ENCODE measurements around the gene EFCAB7.

EFCAB7 gene

DNA sequence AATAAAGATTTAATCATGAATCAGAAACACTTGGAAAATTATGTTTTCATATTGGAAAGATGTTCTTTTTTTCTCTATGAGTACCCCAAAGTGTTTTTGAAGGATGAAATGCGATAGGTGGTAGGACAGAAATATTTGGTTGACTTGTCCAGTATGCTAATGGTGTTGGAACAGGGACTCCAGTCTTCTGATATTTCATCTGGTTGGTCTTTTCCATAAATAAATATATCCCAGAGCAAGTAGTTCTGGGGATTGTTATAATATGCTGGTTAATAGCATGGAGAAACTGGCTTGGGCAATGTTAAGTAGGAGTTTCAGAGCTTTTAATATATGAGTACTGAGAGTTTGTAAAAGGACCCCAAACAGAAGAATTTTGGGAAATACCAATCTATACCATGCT, 78.6 kb downstream of the EFCAB7 start:
- in situ Hi-C loops (cut with MboI; ENCODE audit: low sequenced_read_pairs), result no loop called here

DNA sequence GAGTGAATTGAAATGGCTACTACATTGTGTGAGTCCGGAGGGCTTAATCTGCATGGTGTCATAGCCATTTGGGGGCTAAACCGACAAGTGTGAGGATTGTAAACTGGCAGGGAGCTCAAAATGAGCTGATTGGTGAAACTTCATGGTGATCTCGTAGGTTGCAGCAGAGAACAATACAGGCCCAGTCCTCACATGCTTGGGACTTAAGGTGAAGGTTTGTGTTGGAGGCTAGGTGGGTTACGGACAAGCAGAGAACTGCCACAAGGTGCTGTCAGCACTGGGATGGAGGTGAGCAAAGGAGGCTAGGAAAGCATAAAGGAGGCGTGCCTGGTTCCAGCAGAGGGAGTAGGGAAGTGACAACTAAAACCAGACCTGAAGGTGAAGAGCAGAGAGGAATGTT, 79.3 kb downstream of the EFCAB7 start:
- in situ Hi-C loops (cut with MboI; ENCODE audit: low sequenced_read_pairs), result no loop called here

DNA sequence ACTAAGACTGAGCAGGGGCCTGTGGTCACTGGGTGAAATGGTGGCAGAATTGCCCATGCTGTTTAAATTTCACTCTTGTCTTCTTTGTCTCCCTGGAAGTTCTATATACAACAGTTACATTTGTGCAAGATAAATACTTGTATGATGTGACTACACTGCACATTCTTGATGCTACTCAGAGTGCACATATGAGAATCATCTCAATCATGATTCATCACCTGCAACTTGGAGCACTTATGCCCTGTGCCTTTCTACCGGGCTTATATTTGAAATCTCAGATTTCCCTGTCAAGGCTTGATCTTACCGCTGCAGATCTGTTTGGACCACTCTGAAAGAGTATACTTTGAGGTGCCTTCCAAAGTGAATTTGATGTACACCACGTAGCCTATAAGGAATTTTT, 80.5 kb downstream of the EFCAB7 start:
- in situ Hi-C loops (cut with MboI; ENCODE audit: low sequenced_read_pairs), result no loop called here

DNA sequence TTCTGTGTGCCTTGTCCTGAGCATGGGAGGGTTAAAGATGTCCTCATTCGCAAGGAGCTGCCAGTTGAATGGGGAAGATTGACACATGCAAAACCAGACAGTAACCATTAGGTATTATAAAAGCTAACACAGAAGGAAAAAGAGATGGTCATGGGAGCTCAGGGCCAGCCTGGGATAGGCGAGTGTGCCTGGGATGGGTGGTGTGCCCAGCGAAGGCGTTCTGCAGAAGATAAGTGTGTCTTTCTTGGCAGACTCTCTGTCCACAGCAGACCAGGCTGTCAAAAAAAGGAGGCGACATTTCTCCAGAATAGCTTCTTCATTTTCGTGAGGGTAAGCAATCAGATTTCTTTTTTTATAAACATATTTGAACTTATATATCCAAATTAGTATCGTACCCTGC, 84.0 kb downstream of the EFCAB7 start:
- in situ Hi-C loops (cut with MboI; ENCODE audit: low sequenced_read_pairs), result no loop called here

DNA sequence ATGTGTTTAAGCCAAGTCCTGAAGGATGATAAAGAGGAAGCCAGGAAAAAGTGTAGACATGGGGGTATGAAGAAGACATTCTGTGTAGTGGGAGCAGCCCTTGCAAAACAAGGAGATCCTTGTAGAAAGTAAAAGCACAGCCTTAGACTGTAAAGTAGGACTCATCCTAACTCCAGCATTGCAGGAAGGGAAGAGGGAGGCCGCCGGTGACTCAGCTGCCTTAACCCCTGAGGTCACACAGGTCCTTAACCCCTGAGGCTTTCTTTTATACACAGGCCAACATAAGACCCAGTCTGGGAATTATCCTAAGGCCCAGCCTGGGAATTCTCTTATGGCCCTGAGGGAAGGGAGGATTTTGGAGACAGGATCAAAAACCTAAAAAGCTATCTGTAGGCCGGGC, 87.9 kb downstream of the EFCAB7 start:
- in situ Hi-C loops (cut with MboI; ENCODE audit: low sequenced_read_pairs), result no loop called here

DNA sequence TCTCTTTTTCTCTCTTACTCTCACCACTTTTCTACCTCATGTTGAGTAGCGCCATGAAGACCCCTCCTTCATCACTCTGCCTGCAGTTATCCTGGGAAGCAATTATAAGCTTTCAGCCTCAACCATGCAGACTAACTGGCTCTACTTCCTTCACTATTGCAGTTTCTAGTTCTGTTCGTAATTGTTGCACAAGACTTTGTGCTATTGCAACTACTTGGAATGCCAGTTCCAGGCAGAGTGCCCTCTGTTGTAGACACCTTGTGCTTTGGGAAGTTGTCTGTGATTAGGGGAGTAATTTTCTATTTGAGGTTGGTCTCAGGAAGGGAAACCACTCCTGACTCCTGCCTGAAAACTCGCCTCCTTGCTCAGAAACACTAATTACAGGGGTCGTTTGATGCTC, 89.2 kb downstream of the EFCAB7 start:
- in situ Hi-C loops (cut with MboI; ENCODE audit: low sequenced_read_pairs), result no loop called here

DNA sequence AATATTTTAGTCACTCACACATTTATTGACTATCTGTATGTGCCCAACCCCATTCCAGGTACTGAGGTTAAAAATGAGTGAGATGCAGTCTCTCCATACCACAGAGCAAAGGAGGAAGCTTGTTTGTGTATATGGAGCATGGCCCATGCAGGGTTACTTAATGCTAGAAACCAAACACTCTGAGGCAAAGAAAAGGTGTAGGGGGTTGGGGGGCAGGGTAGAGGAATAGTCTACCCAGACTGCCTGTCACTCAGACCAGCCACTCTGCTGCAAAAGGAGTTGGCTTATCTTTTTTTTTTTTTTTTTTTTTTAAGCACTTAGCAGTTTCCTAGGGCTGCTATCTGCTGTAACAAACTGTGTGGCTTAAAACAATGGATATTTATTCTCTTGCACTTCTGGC, 89.6 kb downstream of the EFCAB7 start:
- in situ Hi-C loops (cut with MboI; ENCODE audit: low sequenced_read_pairs), result no loop called here

DNA sequence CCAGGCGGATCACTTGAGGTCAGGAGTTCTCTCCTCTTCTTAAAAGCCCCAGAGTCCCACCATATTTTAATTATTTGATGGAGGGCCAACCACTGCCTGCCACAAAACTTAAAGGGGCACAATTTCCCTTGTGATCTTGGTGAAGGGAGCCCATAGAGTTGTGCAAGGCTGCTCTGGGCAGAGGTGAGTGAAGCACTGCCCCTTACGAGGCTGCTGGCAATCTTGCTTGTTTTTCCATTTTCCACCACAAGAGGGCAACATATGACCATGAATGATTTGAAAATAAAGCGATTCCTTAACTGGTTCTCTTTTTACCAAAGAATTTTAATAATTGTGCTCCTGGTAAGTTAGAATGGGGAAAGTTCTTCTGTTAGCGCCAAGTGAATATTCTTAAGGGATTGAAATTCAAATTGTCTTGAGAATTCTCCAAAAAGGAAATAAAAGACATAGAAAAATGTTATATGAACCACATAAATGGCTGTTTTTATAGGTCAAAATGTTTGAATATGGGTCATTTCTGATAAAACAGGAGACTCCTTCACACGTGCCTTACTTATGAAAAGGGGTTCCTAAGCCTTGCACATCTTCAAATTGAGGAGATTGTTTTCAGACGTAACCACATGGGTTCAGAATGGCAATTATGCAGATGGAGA, 92.6 kb downstream of the EFCAB7 start:
- in situ Hi-C loops (cut with MboI; ENCODE audit: low sequenced_read_pairs), result no loop called here

DNA sequence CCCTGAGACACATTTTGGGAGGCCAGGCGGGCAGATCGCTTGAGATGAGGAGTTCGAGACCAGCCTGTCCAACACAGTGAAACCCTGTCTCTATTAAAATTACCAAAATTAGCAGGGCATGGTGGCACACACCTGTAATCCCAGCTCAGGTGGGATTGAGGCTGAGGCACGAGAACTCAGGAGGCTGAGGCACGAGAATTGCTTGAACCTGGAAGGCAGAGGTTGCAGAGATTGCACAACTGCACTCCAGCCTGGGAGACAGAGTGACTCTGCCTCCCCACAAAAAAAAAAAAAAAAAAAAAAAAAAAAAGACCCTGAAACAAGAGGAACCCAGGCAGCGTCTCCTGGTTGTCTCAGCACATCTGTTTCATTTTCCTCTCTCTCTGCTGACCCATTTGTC, 94.1 kb downstream of the EFCAB7 start:
- in situ Hi-C loops (cut with MboI; ENCODE audit: low sequenced_read_pairs), result no loop called here

DNA sequence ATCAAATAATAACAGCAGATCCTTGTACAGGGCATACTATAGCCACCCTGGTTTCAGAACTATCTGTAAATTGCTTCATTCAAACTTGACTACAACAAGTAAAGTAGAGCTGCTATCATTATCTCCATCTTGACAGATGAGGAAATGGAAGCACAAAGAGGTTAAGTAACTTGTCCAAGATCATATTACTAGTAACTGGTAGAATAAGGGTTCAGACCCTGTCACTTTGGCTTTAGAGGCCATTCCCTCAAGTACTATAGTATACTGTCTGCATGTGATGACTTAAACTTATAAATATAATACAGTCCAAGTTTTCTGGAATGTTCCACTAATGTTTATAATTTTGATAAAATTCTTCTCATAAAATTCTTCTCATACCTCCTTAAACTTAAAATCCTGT, 94.7 kb downstream of the EFCAB7 start:
- in situ Hi-C loops (cut with MboI; ENCODE audit: low sequenced_read_pairs), result no loop called here

DNA sequence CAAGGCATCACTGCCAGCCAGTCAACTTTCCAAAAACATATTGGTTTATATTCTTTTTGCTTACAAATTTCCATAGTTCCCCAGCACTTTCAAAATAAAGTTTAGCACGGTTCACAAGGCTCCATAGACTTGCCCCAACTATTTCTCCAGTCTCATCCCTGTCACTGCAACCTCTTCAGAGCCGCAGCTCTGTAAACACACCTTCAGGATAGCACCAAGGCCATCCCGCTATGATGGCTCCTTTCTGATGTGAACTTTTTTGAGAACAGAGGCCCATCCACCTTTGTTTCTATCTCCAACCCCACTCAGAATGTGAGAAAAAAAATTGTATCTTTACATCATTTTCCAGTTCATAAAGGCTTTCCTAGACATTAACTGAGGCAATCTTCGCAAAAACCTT, 96.2 kb downstream of the EFCAB7 start:
- in situ Hi-C loops (cut with MboI; ENCODE audit: low sequenced_read_pairs), result no loop called here

DNA sequence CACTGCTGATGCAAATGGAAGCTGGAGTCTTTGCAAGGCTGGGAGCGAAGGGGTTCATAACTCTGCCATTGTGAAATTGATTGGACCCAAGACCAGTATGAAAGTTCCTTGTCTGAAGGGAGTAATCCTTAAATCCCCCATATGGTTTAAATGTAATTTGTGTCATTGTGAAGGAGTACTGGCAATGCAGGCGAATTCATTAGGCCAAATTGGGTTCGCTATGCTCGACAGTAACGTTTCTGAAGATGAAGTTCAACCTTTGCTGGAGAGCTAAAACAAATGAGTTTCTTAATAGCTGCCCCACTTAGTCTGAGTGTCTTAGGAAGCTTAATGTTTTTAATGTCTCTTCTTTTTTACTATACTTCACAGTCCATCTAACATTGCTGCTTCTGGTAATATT, 97.3 kb downstream of the EFCAB7 start:
- in situ Hi-C loops (cut with MboI; ENCODE audit: low sequenced_read_pairs), result no loop called here

DNA sequence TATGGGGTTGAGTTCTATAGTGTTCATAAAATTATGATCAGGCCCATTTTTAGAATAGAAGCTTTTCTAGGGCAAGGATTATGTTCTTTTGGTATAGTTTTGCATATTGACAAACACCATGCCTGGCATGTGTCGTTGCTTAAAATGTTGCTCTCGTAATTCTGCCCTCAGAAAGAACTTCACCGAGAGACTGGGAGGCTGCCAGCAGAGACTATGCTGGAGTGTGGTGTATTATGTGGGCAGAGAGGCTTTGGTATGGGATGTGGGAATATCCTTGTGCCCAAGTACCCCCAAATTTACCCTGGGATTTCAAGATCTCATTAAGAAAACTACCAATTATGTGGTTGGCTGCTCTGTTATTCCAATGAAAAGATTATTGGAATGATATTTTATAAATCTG, 97.8 kb downstream of the EFCAB7 start:
- in situ Hi-C loops (cut with MboI; ENCODE audit: low sequenced_read_pairs), result no loop called here

DNA sequence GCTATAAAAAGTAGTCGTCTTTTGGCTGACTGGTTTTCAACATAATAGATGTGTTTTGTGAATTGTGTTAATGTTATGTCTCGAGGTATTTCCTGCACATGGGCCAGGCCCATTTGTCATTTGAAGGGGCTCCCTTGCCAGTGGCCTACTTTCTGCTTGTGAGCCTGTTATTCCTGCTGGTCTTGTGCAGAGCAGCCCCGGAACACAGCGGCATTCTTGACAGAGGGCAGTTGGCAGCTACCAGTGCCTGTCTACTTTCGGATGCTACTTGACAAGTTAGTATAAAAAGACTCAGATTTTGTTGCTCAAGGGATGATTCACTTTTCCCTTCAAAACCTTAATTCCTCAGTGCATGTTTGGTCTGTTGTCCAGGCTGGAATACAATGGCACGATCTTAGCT, 98.4 kb downstream of the EFCAB7 start:
- in situ Hi-C loops (cut with MboI; ENCODE audit: low sequenced_read_pairs), result no loop called here
